HG02970 (cell line): Measurements from ENCODE around the gene PRRT1.
"Not testable (repeated sequence)": the region's sequence is repeated elsewhere in the genome, so short reads cannot be mapped to it uniquely, and the experiment has no call there.

Experiments used
- ATAC-seq: cut with Tn5 transposase; IDR thresholded peaks from one replicate; pipeline ENCODE4 v1.9.1; 2021; ENCODE audit warnings: mild to moderate bottlenecking, moderate library complexity, moderate number of reproducible peaks; ENCODE audit not compliant: unreplicated experiment, low FRiP score

Gene PRRT1

DNA sequence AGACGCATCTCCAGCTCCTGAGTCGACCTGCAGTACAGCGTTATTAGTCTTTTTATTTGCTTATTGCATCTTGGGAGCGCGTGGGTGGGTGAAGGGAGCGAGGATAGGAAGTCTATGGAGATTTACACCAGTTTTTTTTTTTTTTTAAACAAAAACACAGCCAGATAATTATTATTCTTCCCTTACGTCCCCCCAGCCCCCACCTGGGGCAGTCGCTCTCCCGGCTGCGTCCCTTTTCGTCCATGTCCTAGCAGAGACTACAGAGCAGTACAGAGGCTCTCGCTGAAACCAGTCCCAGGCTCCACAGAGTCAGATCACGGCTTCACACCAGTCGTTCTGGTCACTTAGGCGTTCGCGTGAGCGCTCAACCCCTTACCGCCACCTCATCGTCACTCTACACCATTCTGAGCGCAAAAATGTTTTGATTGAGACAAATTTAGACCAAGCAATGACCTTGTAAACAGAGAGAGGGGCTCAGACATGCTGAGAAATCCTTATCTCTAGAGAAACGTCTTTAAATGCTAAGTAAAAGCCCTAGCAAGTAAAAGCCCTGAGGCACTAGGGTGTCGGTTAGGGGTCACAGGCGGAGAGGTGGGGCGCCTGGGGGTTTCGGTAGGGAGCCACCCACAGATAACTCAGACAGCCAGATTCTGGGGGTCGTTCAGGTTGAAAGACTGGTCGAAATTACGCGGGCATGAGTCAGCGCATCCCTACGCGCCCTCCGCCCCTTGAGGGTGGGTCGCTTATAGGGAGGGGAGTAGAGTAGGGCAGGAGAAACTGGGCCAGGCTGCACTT is 1.2 kb upstream of the PRRT1 start:
- no peak for ATAC-seq

DNA sequence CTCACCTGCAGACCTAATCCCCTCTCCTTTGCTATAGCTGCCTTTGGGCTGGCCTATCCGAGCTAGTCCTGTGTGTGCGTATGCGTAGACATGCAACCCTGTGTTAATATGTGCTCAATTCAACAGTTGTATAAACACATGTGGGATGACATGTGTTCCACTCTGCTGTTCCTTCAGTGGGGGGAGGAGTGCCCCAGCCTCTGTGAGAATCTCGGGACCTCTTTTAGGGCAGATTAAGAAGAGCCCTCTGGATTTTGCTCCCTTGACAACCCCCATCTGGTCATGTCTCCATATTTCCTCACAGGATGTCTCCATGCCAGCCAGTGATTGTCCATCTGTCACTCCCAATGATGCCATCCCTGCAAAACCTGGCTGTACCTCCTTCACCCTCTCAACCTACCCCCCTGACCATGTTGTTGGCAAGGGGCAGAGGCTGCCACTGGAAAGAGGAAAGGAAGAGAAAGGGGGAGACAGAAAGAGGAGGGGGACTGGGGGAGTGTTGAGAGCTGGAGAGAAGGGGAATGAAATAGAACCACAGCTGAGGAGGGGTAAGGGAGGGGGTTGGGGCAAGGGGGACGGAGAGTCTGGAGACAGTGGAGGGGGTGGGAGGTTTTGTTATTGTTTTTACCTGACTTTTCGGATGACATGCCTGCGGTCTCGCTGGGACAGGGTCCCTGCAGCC is 417 bp downstream of the PRRT1 start:
- ATAC-seq, result no peak

DNA sequence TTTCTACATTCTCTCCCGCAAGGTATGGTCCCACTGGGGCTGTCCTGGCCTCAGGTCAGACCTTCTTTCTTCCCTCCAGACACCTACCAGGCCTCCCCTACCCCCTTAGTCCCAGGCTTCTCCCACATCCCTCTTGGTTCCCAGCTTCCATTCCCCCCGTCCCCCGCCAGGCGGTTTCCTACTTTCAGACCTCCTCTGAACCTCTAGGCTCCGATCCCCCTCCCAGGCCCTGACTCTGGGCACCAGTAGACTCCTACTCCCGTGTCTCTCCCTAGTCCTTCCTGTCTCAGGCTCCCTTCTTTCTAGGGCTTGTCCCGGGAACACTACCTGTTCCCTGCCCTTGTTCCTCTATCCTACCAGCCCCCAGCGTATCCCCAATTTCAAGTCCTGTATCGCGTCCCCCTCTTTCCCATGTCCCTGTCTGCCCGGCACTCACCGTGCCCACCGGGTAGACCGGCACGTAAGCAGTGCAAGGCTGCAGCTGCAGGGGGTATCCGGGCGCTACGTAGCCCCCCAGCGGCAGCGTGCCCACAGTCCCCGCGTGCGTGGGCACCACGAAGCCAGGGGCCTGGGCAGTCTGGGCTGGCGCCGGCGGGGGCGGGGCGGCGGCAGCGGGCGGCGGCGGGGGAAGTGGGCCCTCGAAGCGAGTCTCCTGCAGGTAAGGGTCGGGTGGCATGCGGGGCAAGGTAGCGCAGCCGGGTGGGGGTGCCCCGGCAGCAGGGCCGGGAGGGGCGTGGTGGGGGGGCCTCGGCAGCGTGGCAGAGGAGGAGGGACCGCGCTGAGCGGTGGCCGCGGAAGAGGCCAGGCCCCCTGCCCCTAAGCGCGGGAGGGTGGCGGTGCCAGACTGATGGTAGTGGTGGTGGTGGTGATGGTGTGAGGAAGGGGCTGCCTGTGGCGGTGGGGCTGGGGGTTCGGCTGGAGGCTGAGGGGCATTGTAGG is 1.5 kb downstream of the PRRT1 start:
- ATAC-seq, result no peak

DNA sequence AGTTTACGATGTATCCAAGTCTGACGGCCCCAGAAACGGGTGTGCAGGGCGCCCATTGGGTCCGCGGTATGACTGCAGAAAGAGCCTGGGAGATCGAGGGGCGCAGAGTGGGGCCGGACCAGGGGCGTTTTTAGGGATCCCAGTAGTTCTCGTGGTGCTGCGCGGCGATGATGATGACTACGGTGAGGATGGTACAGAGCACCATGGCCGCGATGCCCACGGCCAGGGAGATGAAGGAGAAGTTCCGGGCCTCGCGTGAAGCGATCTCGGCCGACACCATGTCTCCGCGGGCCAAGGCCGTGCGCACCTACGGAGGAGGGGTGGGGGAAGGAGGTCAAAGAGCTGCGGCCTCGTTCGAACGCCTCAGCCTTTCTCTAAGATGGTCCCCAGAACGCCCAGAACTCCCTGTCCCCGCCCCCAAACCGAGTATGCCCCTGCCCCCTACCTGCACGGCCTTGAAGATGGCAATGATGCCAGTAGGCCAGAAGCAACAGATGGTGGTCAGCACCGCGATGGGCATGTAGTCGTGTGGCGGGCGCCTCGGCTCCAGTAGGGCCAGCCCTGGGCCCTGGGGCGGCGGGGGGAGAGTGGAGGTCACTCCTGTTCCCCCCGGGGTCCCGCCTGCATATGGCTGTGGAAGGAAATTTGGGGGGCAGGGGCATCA is 2.5 kb downstream of the PRRT1 start:
- no peak for ATAC-seq

DNA sequence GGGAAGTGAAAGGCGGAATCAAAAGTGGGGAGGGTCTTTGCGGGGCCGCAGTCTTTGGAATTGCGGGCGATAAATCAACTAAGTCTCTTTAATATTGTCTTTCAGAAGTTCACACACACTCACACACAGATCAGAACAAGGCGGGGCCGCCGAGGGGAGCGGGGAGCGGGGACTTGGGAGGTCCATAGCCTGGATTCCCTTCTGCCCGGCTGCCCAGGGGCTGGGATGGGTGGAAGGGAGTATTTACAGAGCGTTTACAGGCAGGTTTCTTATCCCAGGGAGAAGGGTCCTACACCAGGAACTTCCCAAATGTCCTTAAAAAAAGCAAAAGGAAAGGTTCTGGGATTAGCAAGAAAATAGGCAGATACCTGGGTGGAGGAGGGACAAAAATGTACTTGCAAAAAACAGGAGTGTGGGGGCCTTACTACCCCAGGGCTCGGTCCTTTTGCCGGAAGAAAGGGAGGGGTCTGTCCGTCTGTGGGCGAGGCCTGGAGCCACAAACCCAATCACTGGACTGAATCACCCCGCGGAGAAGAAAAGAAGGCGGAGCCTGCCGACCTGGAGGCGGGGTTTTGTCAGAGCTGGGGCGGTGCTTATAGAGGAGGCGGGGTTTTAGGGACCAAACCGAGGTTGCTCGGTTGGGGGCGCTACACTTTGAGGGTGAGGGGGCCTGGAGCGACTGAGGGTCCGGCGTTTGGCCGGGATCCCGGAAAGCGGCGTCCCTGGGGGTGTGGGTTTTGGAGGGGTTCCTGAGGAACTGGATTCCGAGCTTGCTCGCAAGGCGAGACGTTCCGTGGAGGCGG is 3.2 kb downstream of the PRRT1 start:
- ATAC-seq, result no peak

DNA sequence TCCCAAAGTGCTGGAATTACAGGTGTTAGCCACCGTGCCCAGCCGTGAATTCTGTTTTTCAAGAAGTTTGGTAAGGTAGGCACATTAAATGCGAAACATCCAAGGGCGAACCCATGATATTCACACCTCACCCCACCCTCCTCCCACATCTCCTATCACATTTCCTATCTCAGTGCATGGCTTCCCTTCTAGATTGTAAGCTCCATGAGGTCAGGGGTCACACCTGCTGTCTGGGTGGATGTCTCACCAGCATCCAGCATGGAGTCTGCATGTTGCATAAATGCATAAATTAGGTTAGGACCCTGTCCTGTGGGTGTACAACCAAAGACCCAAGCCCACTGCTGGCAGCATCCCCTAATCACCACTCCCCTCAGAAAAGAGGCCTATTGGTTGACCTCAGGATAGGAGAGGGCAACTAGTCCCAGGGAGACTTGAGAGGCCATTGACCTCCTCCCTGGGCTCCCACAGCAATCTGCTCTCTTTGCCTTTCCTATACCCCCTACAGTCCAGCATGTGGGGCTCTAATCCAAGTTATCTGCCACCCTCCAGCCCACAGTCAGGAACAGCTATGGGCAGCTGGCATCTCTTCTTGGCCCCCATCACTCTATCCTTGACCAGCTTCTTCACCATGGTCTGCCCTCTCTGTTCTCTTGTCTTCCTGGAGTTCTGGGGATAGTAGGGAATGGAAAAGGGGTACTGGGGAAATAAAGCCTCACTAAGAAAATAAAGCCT is 4.2 kb downstream of the PRRT1 start:
- ATAC-seq, result no peak

DNA sequence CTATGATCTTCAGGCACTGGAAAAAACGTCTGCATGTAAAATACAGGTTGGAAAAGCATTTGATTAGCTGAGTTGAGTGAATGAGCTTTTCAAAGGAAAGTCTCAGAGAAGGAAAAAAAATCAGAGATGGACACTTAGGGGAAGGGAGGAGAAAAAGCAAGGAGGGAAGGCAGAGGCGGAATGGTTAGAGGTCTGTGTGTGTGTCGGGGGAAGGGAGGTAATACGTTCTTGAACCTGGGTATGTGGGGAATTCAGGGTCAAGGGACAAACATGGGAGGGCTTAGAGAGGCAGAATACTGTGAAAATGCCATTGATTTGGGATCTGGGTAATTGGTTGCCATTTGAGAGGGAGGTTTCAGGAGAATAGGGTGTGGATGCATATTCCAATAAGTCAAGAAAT is 5.1 kb downstream of the PRRT1 start:
- no peak for ATAC-seq

DNA sequence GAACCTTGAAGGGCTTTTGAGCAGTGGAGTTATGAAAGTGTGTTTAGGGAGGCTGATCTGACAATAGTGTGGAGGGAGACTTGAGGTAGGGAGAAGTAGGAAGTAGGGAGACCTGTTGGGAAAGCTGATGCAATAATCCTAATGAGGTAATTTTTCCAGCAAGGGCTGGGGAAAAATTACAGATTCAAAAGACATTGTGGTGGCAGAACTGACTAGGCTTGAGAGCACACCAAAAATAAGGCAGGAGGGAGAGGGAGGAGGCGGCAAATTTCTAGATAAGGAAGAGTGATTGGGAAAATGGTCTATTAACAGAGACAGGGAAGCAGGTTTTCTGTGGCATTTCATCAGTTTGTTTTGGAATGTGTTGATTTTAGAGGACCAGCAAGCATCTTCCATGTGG is 5.5 kb downstream of the PRRT1 start:
- no peak for ATAC-seq

DNA sequence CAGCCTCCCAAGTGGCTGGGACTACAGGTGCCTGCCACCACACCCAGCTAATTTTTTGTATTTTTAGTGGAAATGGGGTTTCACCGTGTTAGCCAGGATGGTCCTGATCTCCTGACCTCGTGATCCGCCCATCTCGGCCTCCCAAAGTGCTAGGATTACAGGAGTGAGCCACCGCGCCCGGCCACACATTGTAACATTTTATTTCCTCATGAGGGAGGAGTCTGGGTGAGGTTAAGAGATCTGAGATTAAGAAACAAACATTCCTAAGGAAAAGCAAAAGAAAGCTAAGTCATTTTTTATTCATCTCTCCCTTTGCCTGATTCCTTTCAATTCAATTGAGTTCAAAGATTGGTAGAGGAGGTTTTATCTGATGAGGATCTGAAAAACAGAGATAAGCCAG is 7.5 kb downstream of the PRRT1 start:
- not testable (repeated sequence) for ATAC-seq

DNA sequence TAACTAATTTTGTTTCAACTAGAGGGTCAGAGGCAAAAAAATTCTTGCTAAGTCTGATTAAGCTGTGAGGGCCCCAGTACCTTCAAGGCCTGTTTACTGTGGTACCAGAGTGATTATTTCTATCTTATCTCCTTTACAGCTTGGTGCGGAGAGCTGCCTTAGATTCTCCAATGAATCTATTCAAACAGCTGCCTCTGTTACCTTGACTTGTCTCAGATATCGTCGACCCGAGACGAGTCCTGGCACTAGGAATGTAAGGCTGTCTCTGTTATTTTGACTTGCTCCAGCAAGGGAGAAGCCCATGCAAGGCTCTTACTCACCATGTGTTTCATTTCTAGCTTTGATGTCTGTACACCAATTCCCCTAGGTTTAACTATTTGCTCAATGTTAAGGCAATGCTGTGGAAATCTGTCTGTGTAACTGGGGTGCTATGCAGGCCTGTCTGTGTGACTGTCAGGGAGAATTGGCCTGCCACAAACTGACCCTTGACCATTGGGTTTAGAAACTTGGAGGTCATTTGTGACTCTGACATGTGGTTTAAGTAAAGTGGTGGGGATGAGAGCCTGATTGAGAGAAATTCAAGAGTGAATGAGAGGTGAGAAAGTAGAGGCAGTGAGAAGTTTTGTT is 11.2 kb downstream of the PRRT1 start:
- ATAC-seq, result no peak

DNA sequence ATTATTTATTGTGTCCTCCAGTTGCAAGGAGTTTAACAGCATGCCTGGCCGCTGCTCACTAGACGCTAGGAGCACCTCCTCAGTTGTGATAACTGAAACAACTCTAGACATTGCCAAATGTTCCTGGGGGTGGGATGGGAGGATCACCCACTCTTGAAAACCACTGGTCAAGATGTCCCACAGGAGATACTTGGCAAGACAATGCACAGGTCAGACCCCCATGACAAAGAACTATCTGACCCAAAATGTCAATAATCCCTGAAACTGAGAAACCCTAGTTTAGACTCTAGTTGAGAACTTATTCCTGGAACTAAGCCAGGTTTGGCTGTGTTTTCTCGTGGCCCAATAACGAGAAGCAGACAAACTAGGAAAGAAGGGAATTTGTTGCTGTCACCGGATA is 12.1 kb downstream of the PRRT1 start:
- ATAC-seq, result no peak

DNA sequence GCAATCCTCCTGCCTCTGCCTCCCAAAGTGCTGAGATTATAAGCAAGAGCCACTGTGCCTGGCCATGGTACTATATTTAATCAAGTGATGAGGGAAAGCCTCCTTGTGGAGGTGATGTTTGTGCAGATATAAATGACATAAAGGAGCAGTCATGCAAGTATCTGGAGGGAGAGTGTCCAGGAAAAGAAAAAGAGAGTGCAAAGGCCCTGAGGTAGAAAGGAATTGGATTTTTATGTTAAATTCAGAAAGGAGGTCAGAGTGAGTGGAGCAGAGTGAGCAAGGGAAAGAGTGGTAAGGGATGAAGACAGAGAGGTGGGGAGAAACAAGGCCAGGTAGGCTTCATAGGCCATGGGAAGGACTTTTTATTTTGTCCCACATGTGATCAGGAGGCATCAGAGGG is 14.3 kb downstream of the PRRT1 start:
- no peak for ATAC-seq

DNA sequence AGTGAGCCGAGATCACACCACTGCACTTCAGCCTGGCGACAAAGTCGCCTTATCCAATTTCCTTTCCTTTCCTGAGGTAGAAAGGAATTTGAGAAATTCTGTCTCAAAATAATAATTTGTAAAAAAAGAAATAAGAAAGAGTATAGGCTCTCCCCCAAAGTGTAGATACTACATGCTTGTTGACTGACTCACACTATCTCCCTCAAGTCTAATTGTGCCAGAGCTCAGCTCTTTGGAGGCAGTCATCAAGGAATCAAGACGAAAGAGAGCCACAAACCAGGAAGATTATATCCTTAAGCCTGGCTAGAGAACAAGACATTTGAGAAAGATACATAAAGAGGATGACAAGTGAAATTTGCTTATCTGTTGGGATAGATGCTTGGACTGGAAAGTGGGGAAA is 18.0 kb downstream of the PRRT1 start:
- no peak for ATAC-seq

DNA sequence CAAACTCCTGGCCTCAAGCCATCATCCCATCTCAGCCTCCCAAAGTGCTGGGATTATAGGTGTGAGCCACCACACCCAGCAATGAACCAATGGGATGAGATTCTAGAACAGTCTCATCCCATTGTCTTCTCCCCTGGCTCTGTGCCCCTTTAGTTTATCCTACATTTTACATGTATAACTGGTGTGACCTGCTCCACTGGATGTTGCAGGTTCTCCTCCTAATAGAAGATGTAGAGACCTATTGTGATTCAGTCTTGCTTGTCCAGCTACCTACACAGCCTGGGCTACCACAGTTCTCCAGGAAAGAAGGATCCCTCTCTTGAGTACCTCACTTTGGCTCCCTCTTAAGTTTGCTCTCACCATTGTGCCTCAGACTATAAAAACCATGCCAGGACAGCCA is 19.6 kb downstream of the PRRT1 start:
- ATAC-seq, result no peak

DNA sequence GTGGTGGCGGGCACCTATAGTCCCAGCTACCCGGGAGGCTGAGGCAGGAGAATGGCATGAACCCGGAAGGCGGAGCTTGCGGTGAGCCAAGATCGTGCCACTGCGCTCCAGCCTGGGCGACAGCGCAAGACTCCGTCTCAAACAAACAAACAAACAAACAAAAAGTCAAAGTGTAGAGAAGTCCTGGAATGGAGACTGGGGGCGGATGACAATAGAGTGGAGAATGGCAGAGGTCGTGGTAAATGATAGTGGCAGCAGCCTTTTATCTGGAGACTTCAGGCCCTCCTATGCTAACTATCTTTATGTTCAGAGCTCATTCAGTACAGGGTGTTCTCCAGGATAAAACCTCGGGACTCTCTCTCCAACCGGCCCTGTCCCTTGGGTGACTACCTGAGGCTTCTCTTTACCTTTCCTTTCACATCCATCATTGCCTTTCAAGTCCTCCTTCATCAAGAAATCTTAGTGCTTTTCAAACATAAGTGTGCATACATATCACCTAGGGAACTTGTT is 20.2 kb downstream of the PRRT1 start:
- no peak for ATAC-seq

DNA sequence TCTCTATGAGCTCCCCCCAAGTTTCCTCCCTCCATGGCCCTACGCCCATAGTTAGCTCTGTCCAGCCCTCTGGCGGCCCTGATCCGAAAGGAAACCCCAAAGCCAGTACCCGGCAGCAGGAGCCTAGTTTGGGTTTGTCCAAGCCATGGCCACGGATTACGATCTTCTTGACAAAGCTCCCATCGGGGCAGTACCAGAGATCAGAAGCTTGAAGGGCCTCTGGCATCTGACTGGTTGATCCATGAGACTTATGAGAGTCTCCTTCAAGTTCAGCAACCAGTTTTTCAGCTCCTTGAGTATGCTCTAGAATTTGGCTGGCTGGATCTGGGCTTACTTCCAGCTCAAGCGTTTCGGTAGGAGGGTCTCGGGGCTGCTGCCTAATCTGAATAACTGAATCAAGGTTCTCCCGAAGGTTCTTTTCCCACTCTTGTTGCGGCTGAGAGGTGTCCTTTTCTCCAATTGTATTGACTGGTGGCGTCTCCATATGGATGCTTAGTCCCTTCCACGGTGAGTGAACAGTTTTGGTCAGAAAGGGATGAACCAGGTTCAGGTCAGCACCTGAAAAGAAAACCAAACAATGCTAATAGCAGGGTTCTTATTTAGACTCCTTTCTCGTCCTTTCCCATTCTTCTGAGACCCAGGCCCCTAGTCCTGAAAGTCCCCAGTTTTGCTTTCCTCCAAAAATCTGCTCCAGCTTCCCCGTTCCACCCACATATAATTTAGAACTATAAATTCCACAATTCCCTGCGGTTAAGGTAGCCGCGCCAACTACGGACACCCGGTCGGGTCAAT is 22.2 kb downstream of the PRRT1 start:
- no peak for ATAC-seq

DNA sequence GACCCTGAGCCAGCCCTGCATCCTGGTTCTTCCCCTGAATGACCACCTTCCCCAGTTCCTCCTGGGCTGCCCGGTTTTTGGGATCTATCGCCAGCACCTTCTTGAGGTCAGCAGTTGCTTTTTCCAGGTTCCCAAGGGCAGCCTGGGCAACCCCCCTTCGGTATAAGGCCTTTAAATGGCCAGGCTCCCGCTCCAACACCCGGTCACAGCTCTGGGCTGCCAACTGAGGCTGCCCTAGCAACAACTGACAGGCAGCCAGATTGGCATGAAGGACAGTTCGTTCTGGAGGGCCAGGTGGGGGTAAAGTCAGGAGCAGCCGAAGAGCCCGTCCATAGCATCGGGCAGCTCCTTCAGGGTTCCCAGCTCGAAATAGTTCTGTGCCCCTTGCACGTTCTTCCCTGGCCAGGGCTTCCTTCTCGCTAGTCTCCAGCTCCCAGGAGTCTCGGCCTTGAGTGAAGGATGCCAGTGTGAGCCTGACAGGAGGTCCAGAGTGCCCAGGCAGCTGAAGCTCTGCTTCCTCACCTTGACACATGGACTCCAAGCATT is 22.9 kb downstream of the PRRT1 start:
- no peak for ATAC-seq
